ENCODE measurements around the gene TBX21. TPM values are rescaled to one million over a fixed set of nuclear protein-coding genes. Genes with fewer than 3 reads are reported as not detected.

TBX21 gene
- total RNA-seq, 2 experiments from 2014 or later = 61.7 to 61.9 TPM

DNA sequence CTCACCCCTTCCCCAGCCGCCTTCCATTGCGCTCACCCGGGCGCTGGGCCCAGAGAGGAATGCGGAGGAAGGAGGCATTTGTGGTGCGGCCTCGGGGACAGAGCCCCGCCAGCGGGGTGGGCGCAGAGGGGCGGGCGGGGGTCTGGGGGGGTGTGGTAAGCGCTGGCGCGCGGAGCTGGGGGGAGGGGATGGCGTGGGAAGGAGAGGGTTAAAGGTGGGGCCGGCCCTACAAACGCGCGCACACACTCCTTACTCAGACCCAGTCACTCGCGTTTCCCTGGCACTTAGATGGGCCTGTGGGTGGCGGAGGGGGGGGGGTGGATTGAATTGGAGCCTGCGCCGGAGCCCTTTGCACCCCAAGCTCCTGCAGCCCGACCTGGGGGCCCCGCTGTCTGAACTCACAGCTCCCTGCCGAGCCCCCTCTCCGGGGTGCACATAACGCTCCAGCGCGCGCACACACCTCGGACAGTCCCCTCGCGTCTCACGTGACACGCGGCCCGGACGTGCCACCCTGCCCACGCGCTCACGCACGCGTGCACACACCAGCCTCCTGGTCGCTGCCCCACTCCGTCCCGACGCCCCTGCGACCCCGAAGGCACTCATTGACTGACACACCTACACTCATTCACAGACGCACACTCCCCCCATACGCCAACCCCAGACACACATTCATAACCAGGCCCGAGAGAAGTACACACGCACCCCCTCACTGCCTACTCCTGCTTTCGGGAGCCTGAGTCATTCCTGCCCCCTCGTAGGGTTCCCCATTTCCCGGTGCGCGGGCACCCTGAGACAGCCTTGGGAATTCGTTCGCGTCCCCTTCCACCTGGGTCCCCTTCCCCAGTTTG lies 38.2 kb upstream of the TBX21 start:
- H3K4me3 Mint-ChIP-seq = peak overlapping the region; percentile 84
- peaks cover 65% of the 10 kb centered on the region for H3K4me1 Mint-ChIP-seq
- peak overlapping the region; percentile 87 for H3K27ac Mint-ChIP-seq
- peak; percentile 59 for DNase-seq
- no peaks in the 10 kb centered on the region for H3K9me3 Mint-ChIP-seq
- no peaks in the 10 kb centered on the region for H3K27me3 Mint-ChIP-seq
- peaks cover 4% of the 10 kb centered on the region for H3K36me3 Mint-ChIP-seq

DNA sequence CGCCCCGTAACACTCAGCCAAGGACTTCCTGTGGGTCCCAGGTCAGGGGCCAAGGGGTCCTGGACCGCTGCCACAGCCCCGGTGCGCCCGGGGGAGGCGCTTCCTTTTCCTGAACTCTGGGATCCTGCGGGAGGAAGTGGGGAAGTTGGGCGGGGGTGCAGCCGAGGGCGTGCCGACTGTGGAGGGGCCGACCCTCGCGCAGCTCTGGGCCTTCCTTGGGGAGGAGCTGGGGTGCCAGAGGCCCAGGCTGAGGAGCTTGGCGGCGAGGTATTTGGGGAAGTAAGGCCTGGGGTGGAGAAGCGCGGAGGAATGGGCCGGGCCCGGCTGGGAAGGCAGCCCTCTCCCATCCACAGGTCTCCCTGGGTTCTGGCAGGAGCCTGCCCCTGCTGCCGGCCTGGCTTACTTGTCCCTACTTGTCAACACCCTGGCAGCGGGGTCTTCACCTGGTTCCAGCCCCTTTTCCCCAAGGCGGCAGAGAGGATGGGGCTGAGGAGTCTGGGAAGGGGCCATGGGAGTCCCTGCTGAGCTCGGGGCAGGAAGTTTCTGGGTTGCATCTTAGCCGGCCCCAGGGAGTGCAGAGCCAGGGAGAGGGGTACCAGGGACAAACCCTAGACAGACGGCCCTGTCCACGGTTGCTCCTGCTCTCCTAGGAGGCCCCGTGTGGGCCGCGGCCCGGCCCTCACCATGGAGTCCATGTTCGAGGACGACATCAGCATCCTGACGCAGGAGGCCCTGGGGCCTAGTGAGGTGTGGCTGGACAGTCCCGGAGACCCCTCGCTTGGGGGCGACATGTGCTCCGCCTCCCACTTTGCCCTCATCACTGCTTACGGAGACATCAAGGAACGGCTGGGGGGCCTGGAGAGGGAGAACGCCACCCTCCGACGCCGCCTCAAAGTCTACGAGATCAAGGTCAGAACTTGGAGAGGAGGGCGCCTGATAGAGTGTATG lies 37.3 kb upstream of the TBX21 start:
- H3K9me3 Mint-ChIP-seq = no peaks in the 10 kb centered on the region
- no peak for DNase-seq
- H3K4me1 Mint-ChIP-seq = peaks cover 62% of the 10 kb centered on the region
- H3K36me3 Mint-ChIP-seq = peaks cover 7% of the 10 kb centered on the region
- H3K27ac Mint-ChIP-seq = peak overlapping the region; percentile 87
- H3K27me3 Mint-ChIP-seq = no peaks in the 10 kb centered on the region
- H3K4me3 Mint-ChIP-seq = peak overlapping the region; percentile 84

DNA sequence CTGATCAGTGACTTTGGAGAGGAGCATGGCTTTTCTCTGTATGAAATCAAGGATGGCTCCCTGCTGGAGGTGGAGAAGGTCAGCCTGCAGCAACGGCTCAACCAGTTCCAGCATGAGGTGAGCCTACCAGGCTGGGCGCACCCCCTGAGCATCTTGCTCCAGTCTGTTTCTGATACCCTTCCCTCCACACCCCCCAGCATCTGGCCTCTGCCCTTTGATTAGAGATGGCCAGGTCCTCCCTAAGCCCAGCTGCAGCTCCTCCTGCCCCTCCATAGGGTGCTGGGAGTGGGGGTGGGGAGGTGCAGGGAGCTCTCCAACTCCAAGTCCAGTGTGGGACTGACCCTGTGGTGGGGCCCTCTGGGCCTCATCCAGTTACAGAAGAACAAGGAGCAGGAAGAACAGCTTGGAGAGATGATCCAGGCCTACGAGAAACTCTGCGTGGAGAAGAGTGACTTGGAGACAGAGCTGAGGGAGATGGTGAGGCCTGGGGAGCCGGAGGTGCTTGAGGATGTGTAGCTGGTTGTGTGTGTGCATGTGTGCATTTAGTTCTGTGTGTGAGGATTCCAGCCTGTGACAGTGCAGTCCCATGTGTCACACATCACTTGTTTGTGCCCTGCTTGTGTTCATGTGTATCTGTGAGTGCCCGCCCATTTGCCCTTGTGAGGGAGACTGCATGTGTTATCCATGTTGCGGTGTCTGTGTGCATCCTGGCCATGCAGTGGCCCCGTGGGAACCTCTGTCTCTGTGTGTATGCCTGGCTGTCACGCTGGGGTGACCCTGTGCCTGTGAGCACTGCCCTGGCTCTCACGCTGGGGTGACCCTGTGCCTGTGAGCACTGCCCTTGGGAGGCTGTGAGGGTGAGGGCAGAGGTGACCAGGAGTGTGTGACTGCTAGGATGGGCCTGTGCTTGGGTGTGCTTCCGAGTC lies 36.1 kb upstream of the TBX21 start:
- no peak for DNase-seq
- Mint-ChIP-seq H3K9me3 (no peaks in the 10 kb centered on the region), H3K27ac (peak overlapping the region; percentile 43), H3K27me3 (no peaks in the 10 kb centered on the region), H3K4me1 (peaks cover 69% of the 10 kb centered on the region), H3K4me3 (peak overlapping the region; percentile 30), H3K36me3 (peaks cover 7% of the 10 kb centered on the region)

DNA sequence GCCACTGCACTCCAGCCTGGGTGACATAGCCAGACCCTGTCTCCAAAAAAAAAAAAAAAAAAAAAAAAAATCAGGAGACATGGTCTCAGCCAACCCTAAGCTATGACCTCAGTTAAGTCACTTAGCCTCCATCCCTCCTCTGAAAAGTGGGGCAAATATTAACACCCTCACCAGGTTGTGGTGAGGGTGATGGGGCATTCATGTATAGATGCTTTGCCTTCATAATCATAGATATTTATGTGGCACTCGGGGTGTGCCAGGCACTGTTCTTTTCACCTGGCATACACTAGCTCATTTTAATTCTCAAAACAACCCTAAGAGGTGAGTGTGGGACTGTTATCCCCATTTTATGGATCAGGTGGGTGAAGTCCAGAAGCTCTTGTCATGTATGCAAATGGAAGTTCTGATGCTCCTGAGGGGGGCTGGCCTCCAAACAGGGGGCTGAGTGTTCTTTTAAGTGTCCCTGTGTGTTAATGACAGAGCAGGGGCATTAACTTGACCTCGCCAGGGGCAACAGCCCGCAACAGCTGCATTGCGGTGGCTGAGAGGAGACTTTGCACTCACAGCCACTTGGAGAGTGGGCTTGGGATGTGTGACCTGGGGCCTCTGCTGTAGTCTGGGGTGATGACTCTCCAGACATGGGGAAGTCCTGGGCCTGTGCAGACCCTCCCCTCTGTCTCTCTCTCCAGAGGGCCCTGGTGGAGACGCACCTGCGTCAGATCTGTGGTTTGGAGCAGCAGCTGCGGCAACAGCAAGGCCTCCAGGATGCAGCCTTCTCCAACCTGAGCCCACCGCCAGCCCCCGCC lies 34.9 kb upstream of the TBX21 start:
- no peak for DNase-seq
- Mint-ChIP-seq H3K36me3 (peaks cover 7% of the 10 kb centered on the region), H3K4me3 (peak overlapping the region; percentile 32), H3K4me1 (peaks cover 67% of the 10 kb centered on the region), H3K9me3 (no peaks in the 10 kb centered on the region), H3K27ac (peak overlapping the region; percentile 67), H3K27me3 (no peaks in the 10 kb centered on the region)

DNA sequence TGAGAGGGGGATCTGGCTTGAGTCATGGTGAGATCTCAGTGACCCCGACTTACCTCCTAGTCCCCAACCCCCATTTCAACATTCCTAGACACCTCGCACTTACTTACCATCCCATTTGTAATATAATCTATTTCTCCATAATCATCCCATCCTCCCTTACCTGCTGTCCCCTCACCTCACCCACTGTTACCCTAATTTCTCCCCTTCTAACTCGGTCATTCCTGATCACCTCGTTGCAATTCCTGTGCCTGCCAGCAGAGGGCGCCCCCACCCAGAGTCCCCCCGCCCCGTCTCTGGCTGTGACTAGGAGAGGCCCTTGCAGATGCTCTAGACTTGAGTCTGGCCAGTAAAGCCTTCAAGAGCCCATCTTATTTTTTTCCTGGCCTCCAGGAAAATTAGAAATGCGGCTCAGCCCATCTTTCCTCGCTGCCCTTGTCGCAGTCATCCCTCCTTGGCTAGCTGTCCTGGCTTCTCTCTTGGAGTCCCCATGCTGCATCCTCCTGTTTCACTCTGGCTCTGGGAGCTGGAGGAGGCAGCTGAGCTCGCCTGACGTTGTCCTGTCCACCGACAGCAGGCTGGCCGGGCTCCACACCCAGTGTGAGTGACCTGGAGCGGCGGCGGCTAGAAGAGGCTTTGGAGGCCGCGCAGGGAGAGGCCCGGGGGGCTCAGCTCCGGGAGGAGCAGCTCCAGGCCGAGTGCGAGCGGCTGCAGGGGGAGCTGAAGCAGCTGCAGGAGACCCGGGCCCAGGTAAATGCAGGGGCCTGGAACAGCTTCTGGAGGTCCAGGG lies 34.1 kb upstream of the TBX21 start:
- no peaks in the 10 kb centered on the region for H3K27me3 Mint-ChIP-seq
- H3K4me1 Mint-ChIP-seq = peaks cover 71% of the 10 kb centered on the region
- peak overlapping the region; percentile 32 for H3K4me3 Mint-ChIP-seq
- peak; percentile 76 for DNase-seq
- no peaks in the 10 kb centered on the region for H3K9me3 Mint-ChIP-seq
- peaks cover 11% of the 10 kb centered on the region for H3K36me3 Mint-ChIP-seq
- peak overlapping the region; percentile 67 for H3K27ac Mint-ChIP-seq

DNA sequence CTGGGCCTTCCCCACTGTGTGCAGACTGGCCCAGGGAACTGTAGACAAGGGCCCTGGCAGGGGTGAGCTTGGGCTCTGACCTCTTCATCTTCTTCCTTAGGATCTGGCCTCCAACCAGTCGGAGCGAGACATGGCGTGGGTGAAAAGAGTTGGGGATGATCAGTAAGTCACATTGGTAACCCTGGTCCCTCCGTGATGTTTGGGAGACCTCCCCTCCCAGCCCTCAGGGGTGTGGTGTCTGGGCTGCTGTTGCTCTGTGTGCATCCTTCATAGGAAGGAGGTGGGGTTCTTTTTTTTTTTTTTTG lies 33.5 kb upstream of the TBX21 start:
- Mint-ChIP-seq H3K4me3 (no peak overlapping the region), H3K27me3 (no peaks in the 10 kb centered on the region), H3K36me3 (peaks cover 14% of the 10 kb centered on the region), H3K27ac (peak overlapping the region; percentile 69), H3K9me3 (no peaks in the 10 kb centered on the region), H3K4me1 (peaks cover 76% of the 10 kb centered on the region)
- DNase-seq = no peak

DNA sequence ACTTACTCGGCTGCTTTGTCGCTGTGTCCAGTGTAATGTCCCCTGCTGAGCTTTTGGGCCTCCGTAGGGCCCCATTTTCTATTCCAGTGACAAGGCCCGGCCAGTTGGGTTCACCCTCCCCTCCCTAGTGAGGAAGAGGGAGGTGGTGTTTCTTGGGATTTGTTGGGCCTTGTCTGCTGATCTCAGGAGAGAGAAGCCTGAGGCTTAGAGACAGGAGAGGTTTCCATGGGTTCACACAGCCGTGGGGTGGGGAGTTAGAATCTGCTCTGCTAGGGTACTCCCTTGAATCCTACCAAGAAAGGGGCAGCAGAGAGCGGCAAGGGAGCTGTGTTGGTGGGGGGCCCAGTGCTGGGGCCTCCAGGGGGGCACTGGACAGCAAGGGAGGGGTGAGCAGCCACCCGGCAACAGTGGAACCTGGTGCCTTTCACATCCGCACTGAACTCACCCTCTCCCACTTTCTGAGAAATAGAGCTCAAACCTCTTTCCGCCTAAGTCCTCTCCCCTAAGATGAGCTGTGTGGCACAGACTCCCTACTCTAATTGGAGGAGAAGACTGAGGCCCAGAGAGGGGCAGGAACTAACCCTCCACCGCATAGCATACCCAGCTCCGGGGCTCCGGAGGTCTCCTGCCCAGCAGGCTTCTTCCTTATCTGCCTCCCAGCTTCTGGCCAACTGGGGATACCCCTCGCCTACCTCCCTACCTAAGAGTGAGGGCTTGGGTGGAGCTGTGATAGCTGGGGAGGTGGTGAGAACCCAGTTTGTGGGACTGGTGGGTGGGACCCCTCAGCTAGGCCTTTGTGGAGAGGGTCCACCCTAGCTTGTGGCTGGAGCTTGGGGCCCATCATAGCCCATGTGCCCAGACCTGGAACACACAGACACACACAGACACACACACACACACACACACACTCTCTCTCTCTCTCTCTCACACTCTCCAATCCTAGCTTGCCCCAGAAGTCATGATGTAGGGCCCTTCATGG lies 32.3 kb upstream of the TBX21 start:
- Mint-ChIP-seq H3K4me3 (peak overlapping the region; percentile 51), H3K4me1 (peaks cover 80% of the 10 kb centered on the region), H3K9me3 (no peaks in the 10 kb centered on the region), H3K27me3 (no peaks in the 10 kb centered on the region), H3K27ac (peak overlapping the region; percentile 86), H3K36me3 (peaks cover 19% of the 10 kb centered on the region)
- DNase-seq = no peak

DNA sequence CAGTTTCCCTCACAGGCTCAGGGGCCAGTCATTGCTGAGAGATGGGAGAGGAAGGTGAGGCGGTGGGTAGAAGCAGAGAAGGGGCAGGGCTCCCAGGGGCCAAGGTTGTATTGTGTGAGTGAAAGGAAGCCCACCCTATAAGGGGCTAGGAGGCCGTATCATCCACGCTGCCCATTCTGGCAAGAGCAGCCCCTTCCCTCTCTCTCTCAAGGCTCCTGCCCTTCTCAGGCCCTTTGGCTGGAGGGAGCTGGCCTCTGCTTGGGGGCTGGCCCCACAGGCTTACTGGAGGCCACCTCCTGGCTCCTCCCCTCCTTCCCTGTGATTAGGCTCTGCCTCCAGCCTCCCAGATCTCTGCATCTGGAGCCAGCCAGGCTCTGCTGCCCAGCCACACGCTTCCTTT lies 31.4 kb upstream of the TBX21 start:
- Mint-ChIP-seq H3K27ac (peak overlapping the region; percentile 86), H3K36me3 (peaks cover 19% of the 10 kb centered on the region), H3K9me3 (no peaks in the 10 kb centered on the region), H3K27me3 (no peaks in the 10 kb centered on the region), H3K4me1 (peaks cover 82% of the 10 kb centered on the region), H3K4me3 (peak overlapping the region; percentile 51)
- no peak for DNase-seq

DNA sequence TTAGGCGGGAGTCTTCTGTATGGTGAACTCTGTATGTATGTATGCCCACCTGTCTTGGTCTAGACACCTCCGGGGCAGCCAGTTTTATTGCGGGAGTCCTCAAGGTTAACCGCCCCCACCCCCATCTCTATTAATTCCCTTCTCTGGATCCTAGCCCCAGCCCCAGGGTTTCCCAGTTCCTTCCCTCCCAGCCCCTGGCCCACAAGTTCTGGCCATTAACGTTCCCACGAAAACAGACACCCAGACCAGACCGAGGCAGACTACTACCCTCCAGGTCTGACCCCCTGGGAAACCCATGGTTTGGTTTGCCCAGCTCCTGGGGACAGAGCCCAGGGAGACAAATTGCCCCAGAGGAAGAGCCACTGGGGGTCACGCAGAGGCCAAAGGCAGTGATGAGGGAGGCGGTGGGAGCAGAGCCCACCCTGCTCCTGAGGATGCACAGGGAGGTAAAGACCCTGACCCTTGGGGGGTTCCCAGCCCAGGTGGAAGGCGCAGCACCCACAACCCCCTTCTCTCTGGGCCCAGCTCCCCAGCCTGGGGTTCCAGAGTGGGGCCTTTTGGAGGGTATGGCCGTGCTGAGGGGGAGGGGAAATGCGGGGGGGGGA lies 30.5 kb upstream of the TBX21 start:
- no peak for DNase-seq
- Mint-ChIP-seq H3K36me3 (peaks cover 16% of the 10 kb centered on the region), H3K9me3 (no peaks in the 10 kb centered on the region), H3K4me1 (peaks cover 85% of the 10 kb centered on the region), H3K4me3 (peak overlapping the region; percentile 51), H3K27me3 (no peaks in the 10 kb centered on the region), H3K27ac (peak overlapping the region; percentile 86)

DNA sequence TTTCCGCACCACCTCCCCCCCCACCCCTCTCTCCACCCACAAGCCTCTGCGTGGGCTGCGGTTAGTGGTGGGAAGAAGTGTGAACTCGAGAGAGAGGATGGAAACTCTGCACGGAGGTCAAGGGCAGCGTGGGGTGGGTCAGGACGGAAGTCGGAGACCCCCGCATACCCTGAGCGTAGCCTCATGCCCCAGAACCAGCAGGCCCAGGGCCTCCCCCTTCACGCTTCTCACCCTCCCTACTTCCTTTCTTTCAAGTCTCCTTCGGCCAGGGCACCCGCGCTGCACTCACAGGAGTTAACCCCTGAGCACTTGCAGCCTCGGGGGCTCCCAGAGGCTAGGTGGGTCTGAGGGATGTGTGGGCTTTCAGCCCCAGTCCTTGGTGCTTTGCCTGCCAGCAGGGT lies 29.8 kb upstream of the TBX21 start:
- Mint-ChIP-seq H3K27ac (peak overlapping the region; percentile 97), H3K27me3 (no peaks in the 10 kb centered on the region), H3K36me3 (peaks cover 16% of the 10 kb centered on the region), H3K4me1 (peaks cover 83% of the 10 kb centered on the region), H3K9me3 (no peaks in the 10 kb centered on the region), H3K4me3 (peak overlapping the region; percentile 76)
- DNase-seq = peak; percentile 70

DNA sequence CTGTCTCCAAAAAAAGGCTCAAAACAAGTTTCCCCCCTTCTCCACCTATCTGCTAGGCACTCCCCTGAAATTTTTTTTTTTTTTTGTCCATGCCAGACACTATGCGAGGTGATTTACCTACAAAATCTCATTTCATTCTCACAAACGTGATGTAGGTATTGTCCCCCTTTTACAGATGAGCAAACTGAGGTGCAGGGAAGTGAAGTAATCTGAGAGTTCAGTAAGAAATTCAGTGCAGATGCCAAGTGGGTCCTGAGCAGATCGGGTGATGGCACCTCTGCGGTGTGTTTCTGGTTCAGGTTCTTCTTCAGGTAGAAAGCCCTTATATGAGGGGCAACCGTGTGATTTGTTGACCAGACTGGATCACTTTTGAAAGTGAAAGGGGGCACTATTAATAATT lies 29.4 kb upstream of the TBX21 start:
- Mint-ChIP-seq H3K4me1 (peaks cover 78% of the 10 kb centered on the region), H3K9me3 (no peaks in the 10 kb centered on the region), H3K4me3 (peak overlapping the region; percentile 76), H3K36me3 (peaks cover 15% of the 10 kb centered on the region), H3K27ac (peak overlapping the region; percentile 97), H3K27me3 (no peaks in the 10 kb centered on the region)
- DNase-seq = no peak

DNA sequence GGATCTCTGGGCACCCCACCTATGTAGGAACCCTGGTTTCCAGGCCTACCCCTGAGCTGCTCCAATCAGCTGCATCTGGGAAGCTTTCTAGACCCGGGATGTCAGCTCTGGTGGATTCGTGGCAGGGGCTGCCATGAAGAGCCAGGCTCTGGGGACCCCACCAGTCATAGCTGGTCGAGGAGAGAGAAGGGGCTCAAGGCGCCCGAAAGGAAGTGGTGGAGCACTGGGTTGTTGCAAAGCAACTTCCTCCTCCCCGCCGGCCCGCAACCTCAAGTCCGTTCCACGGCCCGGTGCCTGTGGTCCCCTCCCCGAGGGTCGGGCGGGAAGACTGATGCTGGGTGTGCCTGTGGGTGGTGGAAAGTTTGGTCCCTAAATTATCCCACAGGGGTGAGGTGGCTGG lies 28.9 kb upstream of the TBX21 start:
- no peaks in the 10 kb centered on the region for H3K9me3 Mint-ChIP-seq
- peak overlapping the region; percentile 76 for H3K4me3 Mint-ChIP-seq
- peaks cover 14% of the 10 kb centered on the region for H3K36me3 Mint-ChIP-seq
- no peaks in the 10 kb centered on the region for H3K27me3 Mint-ChIP-seq
- H3K4me1 Mint-ChIP-seq = peaks cover 74% of the 10 kb centered on the region
- DNase-seq = no peak
- peak overlapping the region; percentile 97 for H3K27ac Mint-ChIP-seq

Measured in activated naive CD8-positive, alpha-beta T cell treated with anti-CD3 and anti-CD28 coated beads for 36 hours (primary cell).